NCI-H187 (cell line): ENCODE measurements around the gene PWWP2B.
"Not testable (repeated sequence)": the region's sequence is repeated elsewhere in the genome, so short reads cannot be mapped to it uniquely, and the experiment has no call there.

Experiments used
- DNase-seq, 2 experiments: peaks; one replicate each; lab custom pipeline; 2025; lab: John Stamatoyannopoulos, UW

PWWP2B gene

DNA sequence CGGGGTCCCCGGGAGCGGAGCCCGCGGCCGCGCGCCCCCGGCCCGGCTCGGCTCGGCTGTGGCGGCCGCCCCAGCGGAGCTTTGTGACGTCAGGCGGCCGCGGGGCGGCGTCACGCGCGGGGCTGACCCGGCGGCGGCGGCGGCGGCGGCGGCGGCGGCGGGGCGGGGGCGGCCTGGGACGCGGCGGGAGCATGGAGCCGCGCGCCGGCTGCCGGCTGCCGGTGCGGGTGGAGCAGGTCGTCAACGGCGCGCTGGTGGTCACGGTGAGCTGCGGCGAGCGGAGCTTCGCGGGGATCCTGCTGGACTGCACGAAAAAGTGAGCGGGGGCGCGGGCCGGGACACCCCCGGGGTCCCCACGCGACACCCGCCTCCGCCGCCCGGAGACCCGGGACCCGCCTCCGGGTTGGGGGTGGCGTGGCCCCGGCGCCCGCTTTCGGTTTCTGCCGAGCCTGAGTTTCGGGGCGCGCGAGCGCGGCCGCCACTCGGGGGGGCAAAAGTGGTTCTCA, at the start of gene PWWP2B:
PWWP2B (plus strand) TSS at position 165 of the 506 bp plus-strand sequence; CDS start at position 192, 27 bp downstream.
- no peak for DNase-seq

- DNase-seq = no peak
Observed at GRCh38 chr10:132347211-132347930, 49.6 kb upstream of the PWWP2B start.

GRCh38 chr10:132347931-132348267, 49.1 kb upstream of the PWWP2B start:
- DNase-seq = no peak

- DNase-seq = no peak
Observed at GRCh38 chr10:132349766-132350165, 47.2 kb upstream of the PWWP2B start.

DNA sequence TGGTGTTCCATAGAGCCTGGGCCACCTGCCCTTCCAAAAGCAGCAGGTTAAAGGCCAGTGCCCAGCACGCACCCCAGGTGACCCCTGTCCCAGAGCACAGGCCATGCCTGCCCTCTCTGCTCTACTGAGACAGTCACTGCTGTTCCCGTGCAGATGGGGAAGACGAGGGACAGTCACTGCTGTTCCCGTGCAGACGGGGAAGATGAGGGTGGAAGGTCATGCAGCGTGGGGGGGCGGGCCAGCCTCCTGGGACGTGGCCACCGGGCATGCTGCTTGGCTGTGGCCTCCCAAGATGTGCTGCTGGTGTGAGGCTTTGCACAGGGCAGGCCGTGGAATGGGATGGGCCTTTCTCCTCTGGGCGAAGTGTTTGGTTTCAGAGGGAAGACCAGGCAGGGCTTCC, 46.6 kb upstream of the PWWP2B start:
- DNase-seq = no peak

- DNase-seq = no peak
Observed at GRCh38 chr10:132350946-132351345, 46.1 kb upstream of the PWWP2B start.

- DNase-seq = no peak
Observed at GRCh38 chr10:132351611-132352010, 45.4 kb upstream of the PWWP2B start.

- DNase-seq = not testable (repeated sequence)
Observed at GRCh38 chr10:132352462-132353308, 44.3 kb upstream of the PWWP2B start.

GRCh38 chr10:132353456-132354355, 43.3 kb upstream of the PWWP2B start:
- no peak for DNase-seq

DNA sequence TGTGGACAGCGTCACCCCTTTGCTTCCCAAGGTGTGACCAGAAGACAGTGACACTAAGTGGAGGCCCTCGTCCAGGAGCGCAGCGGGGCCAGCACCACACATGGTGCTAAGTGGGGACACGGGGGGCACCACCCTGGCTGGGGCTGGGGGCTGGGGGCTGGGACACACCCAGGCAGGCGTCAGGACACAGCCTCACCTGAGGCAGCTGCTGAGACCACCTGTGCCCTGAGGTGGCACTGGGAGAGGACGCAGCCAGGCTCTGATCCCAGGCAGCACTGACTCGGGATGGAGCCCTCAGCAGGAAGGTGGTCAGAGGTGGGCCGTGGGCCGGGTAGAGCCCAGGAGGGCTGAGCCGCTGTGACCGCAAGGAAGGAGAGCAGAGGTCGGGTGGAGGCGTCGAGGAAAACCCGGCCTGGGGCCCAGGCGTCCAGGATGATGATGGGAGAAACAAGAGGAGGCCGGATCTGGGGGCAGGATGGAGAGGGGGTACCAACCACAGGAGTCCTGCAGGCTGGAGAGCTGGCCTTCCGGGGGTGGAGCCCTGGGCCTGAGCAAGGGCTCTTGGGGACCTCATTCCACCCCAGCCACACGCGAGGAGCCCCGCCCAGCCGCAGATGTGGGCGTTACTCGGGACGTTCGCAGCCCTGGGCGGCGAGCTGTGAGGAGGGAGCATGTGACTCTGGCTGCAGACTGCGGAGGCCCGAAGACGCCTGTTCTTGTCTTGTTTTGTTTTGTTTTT, 42.5 kb upstream of the PWWP2B start:
- DNase-seq = no peak

GRCh38 chr10:132355297-132355696, 41.7 kb upstream of the PWWP2B start:
- no peak for DNase-seq

GRCh38 chr10:132355754-132356153, 41.2 kb upstream of the PWWP2B start:
- no peak for DNase-seq

GRCh38 chr10:132356621-132357195, 40.3 kb upstream of the PWWP2B start:
- DNase-seq = no peak

DNA sequence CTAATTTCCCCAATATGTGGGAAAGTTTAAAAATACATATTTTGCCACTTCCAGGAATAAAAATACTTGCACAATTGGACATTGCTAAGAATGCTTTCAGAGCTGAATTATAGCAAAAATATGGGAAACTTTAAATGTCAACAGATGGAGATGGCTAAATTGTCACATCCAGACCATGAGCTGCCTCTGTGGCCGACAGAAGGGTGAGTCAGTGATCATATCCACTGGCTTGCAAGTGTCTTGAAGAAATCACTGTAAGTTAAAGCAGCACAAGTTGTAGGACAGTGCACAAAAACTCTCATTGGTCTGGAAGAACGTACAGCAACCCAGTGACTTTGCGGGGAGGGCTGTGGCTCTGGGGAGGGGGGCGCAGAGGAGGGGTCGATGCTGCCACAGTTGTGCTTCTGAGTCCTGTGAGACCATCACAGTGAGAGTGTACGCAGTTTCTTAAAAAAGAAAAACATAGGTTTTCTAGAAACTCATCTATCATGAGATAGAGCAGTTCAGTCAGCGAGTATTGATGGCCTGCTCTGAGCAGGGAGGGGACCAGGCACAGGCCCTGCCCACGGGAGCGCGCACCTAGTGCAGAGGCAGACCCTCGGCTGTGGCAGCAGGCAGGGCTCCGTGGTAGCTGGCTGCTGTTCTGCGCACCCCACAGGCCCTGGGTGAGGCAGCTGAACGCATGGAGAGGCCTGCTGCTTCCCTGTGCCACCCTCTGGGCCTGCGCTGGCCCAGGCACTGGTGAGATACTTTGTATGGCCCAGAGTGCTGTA, 39.5 kb upstream of the PWWP2B start:
- no peak for DNase-seq

DNA sequence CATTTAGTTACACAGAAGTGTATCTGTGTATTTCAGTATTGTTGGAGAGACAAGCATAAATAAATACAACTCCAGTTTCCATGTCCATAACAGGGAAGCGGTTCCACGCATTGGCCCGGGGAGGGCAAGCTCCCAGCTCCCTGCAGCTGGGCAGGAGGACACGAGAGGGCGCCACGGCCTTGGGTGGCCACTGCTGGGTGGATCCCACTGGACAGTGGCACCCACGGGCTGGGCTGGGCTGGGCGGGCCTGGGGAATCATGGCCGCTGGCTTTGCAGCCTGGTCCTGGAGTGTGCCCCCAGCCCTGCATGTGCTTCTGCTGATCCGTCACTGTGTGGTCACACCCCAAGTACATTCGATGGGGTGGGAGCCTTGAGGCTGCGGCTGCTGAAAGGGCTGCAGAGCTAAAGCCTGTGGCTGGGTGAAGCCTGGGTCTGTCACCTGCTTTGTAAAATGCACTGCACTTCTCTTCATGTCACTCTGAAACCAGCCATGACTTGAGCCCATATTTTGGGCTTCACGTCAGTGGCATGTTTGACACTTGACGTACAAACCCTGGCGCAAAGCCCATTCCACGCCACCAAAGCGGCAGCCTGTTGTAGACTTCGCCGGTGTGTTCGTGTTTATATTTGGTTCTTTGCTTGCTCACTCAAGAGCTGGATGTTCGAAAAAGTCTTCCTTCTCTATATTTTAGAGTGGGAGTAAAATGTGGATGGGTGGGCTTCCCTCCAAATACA, 37.5 kb upstream of the PWWP2B start:
- no peak for DNase-seq

DNA sequence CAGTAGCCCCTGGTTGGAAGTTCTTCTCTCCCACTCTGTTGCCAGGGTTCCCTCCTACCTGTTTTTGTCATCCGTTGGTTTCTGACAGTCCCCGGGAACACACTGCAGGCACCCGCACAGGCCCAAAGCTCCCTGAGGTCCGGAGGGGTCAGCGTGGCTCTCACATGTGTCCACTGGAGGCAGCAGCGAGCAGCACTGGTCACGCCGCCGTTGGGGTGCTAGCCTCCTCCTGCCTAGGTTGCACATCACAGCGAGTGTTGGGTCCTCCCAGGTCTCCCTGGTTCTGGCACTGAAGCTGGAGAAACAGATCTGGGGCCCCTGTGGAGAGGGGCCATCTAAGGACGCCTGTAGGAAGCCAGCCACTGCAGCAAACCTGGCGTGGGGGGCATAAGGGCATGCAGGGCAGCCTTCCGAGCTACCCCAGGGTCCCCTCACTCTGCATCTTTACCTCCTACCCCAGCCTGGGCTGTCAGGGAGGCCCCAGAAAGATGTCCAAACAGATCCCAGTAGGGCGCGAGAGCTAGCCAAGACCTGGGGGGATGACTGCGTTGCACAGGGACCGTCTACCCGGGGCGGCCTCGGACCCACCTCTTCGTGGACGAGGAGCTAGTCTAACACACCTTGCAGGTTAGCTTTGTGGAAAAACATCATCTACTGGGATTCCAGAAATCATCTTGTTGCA, 36.1 kb upstream of the PWWP2B start:
- no peak for DNase-seq

GRCh38 chr10:132361581-132362101, 35.4 kb upstream of the PWWP2B start:
- no peak for DNase-seq

DNA sequence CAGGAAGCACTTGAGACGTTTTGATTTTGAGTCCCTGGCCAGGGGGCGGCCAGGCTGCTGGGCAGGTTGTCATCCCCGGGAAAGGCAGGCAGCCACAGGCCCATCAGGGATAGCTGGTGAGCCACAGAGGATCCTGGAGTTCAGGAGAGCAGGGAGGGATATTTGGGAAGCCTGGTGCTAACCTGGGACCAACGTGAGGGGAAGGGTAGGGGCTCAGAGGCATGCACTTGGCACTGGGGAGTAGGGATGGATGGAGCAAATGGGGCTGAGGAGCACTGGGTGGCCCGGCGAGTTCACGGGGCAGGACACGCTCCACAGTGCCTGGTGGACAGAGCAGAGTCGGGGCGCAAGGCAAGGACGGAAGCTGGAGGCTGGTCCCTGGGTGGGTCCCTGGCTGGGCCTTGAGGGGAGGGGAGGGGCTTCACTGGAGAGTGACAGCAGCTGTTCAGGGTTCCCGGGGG, 34.8 kb upstream of the PWWP2B start:
- DNase-seq = no peak

DNA sequence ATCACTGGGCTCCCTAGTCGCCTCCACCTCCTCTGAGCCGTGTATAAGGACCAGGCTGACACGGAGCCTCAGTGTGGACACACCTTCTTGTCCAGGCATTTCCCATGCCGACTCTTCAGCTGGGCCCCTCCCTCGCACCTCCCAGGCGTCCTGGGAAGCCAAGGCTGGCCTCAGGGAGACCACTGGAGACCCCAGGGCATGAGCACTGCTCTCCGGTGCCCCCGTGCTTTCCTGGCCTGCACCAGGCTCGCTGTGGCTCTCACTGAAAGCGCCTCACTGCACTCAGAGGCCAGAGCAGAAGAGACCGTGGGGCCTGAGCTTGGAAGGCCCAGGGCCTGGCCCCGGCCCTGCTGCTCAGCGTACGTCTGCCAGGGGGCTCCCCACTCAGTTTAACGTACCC, 33.6 kb upstream of the PWWP2B start:
- no peak for DNase-seq
